ENCODE results near the gene CHAF1A. TPM values are rescaled to one million over a fixed set of nuclear protein-coding genes. Genes with fewer than 3 reads are reported as not detected.
A peak's percentile ranks its signal among the peaks of the same experiment; 100 is the strongest.

Gene CHAF1A
- total and polyA plus RNA-seq, 12 donors = 3.4 to 14.6 (median 8.4) TPM

DNA sequence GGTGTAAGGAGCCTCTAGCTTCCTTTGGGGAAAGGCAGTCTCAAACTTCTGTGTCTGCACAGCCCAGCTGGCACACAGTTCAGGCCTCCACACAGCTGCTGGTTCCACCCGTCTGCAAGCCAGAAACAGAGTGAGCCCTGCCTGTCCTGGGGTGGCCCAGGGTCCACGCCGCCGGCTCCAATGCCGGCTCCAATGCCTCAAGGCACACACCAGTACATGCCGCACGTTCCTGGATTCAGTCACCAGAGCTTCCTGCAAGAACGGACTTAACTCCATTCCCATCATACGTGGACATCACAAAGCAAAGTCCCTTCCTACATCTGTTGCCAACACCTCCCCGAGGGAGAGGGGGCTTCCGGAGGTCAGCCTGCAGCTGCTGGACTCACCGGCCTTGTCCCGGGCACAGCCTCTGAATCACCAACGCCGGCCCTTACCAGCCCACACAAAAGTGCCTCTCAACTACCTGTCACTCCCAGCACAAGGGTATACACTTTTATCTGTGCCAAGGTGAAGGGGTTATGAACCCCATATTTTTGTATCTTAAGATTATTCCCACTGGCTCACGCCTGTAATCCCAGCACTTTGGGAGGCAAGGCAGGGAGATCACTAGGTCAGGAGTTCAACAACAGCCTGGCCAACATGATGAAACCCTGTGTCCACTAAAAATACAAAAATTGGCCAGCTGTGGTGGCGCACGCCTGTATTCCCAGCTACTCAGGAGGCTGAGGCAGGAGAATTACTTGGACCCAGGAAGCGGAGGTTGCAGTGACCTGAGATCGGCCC, 10.5 kb upstream of the CHAF1A start:
- Histone ChIP-seq H3K27me3 (no peaks in the 10 kb centered on the region), H3K4me3 (peak overlapping the region in 1 of 4 donors; percentile 12), H3K9me3 (replicated peaks in 1 of 3) (no peaks in the 10 kb centered on the region), H3K4me1 (replicated peaks in 1 of 2) (peaks cover 83 to 98% of the 10 kb centered on the region in 2 donors), H3K36me3 (replicated peaks in 1 of 2) (peaks cover 0 to 18% of the 10 kb centered on the region in 2 donors), H3K27ac (peak overlapping the region; percentile 62 to 95 (median 84))
- peak; percentile 60 to 89 (median 82) for DNase-seq
- TF ChIP-seq POLR2A (IDR thresholded peaks at IDR 0.05) (no peak), CTCF (IDR thresholded peaks at IDR 0.05) (no peak)
- intact Hi-C loops (cut with DNase I) = loop anchor here in 1 of 2 donors (10.0 kb wide), 1 partner anchor 47 kb away; the partner anchor contains the start of gene MPND
- WGBS, 4 donors = 29 to 58% (median 35%) methylated on average over 7 to 20 of the region's 20 CpGs

DNA sequence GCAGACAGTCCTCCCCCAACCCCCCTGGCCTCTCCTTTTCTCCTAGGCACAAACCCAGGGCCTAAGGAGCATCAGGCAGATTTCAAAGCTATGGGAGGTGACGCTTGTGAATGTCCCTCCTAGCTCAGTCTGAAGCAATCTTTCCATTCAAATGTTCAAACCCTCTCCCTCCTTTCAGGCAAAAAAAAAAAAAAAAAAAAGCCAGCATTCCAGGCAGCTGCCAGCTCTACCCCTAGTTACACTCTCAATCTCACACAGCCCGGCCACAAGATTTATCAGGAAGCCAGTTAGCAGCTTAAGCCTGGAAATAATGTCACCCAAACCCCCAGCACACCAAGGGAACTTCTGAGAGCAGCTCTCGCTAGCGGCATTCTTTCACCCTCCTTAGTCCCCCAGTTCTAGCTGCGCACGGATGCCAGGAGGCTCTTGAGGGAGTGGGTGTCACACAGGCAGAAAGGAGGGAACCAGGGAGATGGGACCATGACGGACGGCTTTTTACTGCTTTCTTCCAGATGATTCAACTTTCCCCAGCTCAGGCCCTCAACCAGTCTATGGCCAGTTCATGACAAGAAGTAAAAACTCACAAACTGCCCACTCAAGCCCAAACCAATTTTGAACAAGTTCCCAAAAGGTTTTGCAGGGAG, 8.4 kb upstream of the CHAF1A start:
- Histone ChIP-seq H3K36me3 (replicated peaks in 1 of 2) (peaks cover 0 to 18% of the 10 kb centered on the region in 2 donors), H3K27me3 (no peaks in the 10 kb centered on the region), H3K27ac (peak overlapping the region in 4 of 5 donors; percentile 42 to 89 (median 82)), H3K9me3 (replicated peaks in 1 of 3) (no peaks in the 10 kb centered on the region), H3K4me1 (replicated peaks in 1 of 2) (peaks cover 80 to 98% of the 10 kb centered on the region in 2 donors), H3K4me3 (no peak overlapping the region)
- intact Hi-C loops (cut with DNase I) = loop anchor here in 1 of 2 donors (10.0 kb wide), 1 partner anchor 49 kb away; the partner anchor contains the start of gene MPND
- WGBS, 4 donors = 32 to 53% (median 48%) methylated on average over 7 to 8 of the region's 8 CpGs
- DNase-seq = peak in 2 of 7 donors; percentile 45 to 59
- TF ChIP-seq CTCF (IDR thresholded peaks at IDR 0.05) (no peak), POLR2A (IDR thresholded peaks at IDR 0.05) (no peak)

DNA sequence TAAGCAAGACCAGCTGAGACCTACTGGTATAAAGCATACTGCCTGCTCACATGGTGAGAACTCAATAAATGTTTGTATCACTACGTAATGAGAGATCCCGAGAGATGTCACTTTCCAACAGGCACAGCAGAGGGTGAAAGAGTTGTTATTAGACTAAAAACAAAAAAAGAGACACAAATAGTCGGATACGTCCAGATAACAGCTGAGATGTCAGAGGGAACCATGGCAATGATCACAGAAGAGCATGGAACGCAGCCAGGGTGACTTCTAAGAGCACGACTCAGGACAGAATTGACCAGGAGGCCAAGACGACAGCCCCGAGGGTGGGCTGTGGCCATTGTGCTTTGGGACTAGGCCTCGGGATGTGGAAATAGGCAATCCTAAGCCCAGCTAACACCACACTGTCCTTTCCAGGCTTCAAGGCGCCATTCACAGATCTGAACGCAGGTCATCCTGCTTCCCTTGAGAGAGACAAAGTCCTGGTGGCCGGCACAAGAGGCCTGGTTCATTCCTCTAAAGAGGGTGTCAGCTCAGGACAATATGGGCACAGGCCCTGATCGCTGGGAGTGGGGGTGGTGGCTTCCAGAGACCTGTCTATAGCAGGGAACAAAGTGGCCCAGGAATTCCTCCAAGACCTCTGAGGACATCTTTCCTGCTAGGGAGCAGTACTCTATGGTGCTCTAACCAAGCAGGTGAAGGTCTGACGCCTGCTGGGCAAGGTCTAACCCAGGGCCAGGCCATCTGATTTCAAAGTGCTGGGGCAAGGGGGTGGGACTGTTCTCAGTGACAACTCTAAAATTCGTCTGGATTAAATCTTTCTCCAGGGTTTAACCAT, 5.3 kb upstream of the CHAF1A start:
- H3K4me3 ChIP-seq = no peak overlapping the region
- no peaks in the 10 kb centered on the region for H3K9me3 ChIP-seq (replicated peaks in 1 of 3)
- peaks cover 51 to 74% of the 10 kb centered on the region in 2 donors for H3K4me1 ChIP-seq (replicated peaks in 1 of 2)
- H3K27ac ChIP-seq = peak overlapping the region in 4 of 5 donors; percentile 43 to 96 (median 60)
- 21 to 41% (median 32%) methylated on average over 11 to 15 of the region's 15 CpGs for WGBS, 4 donors
- intact Hi-C loops (cut with DNase I) = loop anchor here (5.0 to 10.0 kb wide), 2 partner anchors 35 to 52 kb away; partner anchors contain the start of gene MPND (in 1 of the 2)
- DNase-seq = peak; percentile 53 to 89 (median 75)
- H3K27me3 ChIP-seq = no peaks in the 10 kb centered on the region
- peaks cover 0 to 13% of the 10 kb centered on the region in 2 donors for H3K36me3 ChIP-seq (replicated peaks in 1 of 2)
- peak in 1 of 2 donors; percentile 21 for TF ChIP-seq POLR2A (IDR thresholded peaks at IDR 0.05)
- no peak for TF ChIP-seq CTCF (IDR thresholded peaks at IDR 0.05)
